Endothelial cell of umbilical vein (primary cell): ENCODE measurements around the gene ISOC1.

Source experiments
- EZH2 ChIP-seq: IDR thresholded peaks from 2 replicates; pipeline ENCODE4 v1.6.1; 2012; ENCODE audit warnings: borderline replicate concordance, low read depth, mild to moderate bottlenecking, moderate library complexity, low read length, inconsistent platforms; ENCODE audit not compliant: severe bottlenecking
- FOS ChIP-seq: IDR thresholded peaks from 2 replicates; pipeline ENCODE4 v1.6.1; 2011; ENCODE audit warnings: mild to moderate bottlenecking, low read length, moderate library complexity, borderline replicate concordance; ENCODE audit not compliant: insufficient read depth
- GATA2 ChIP-seq: IDR thresholded peaks from 2 replicates; pipeline ENCODE4 v1.7.0; 2011; ENCODE audit warnings: low read depth, mild to moderate bottlenecking, moderate library complexity, mixed read lengths, low read length; ENCODE audit not compliant: insufficient read length, insufficient read depth
- JUN ChIP-seq: IDR thresholded peaks from 2 replicates; pipeline ENCODE4 v1.6.1; 2011; ENCODE audit warnings: borderline replicate concordance, low read depth; ENCODE audit not compliant: insufficient read length, insufficient read depth
- POLR2A ChIP-seq: IDR thresholded peaks from 2 replicates; pipeline ENCODE4 v1.6.1; 2012; ENCODE audit warnings: low read depth, mild to moderate bottlenecking, control low read depth, low read length
- TF ChIP-seq, protein P1 (sequence below), 2 donors: IDR thresholded peaks; 1 replicate in 1 of 2; 2 replicates in 1 of 2; pipeline ENCODE4 v1.5.1; 2011; ENCODE audit warnings: low read length in 2 of 2, mild to moderate bottlenecking in 2 of 2, moderate library complexity in 2 of 2, control low read depth in 1 of 2, inconsistent platforms in 1 of 2, low read depth in 1 of 2; ENCODE audit not compliant: insufficient read depth in 1 of 2; ENCODE audit errors: extremely low read depth in 1 of 2
- TF ChIP-seq, protein P2 (sequence below): IDR thresholded peaks from 2 replicates; pipeline ENCODE4 v1.6.1; 2011; ENCODE audit not compliant: insufficient read depth, insufficient read length

DNA sequence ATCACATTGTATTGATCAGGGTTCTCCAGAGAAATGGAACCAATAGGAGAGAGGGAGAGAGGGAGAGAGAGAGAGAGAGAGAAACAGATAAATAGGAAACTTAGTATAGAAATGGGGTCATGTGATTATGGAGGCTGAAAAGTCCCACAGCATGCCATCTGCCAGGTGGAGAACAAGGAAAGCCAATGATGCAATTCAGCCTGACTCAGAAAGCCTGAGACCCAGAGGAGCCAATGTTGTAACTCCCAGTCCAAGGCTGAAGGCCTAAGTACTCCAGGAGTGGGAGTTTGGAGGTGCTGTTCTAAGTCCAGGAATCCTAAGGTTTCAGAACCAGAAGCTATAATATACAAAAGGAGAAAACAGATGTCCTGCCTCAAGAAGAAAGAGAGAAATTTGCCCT lies 48.4 kb upstream of the ISOC1 start:
- TF ChIP-seq FOS = no peak
- TF ChIP-seq, protein P1, sequence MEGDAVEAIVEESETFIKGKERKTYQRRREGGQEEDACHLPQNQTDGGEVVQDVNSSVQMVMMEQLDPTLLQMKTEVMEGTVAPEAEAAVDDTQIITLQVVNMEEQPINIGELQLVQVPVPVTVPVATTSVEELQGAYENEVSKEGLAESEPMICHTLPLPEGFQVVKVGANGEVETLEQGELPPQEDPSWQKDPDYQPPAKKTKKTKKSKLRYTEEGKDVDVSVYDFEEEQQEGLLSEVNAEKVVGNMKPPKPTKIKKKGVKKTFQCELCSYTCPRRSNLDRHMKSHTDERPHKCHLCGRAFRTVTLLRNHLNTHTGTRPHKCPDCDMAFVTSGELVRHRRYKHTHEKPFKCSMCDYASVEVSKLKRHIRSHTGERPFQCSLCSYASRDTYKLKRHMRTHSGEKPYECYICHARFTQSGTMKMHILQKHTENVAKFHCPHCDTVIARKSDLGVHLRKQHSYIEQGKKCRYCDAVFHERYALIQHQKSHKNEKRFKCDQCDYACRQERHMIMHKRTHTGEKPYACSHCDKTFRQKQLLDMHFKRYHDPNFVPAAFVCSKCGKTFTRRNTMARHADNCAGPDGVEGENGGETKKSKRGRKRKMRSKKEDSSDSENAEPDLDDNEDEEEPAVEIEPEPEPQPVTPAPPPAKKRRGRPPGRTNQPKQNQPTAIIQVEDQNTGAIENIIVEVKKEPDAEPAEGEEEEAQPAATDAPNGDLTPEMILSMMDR (IDR thresholded peaks at IDR 0.05; ENCODE audit: extremely low read depth in 1 of 2, insufficient read depth in 1 of 2, low read depth in 1 of 2, low read length in 2 of 2) = no peak
- TF ChIP-seq POLR2A = no peak
- no peak for TF ChIP-seq EZH2
- no peak for TF ChIP-seq GATA2
- TF ChIP-seq, protein P2, sequence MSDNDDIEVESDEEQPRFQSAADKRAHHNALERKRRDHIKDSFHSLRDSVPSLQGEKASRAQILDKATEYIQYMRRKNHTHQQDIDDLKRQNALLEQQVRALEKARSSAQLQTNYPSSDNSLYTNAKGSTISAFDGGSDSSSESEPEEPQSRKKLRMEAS = no peak
- TF ChIP-seq JUN = no peak
